Immature natural killer cell (primary cell): ENCODE measurements around the gene CDH4. TPM values are rescaled to one million over a fixed set of nuclear protein-coding genes. Genes with fewer than 3 reads are reported as not detected.

Experiments used
- DNase-seq, 3 donors: peaks; one replicate each; pipeline ENCODE4 v3.0.0; 2022; ENCODE audit warnings: mixed read lengths in 1 of 3
- H3K27ac Mint-ChIP-seq, 6 donors: one replicate each; pipeline ENCODE4 v1.8.0; 2020; ENCODE audit warnings: mixed read lengths in 6 of 6, mild to moderate bottlenecking in 5 of 6, inconsistent platforms in 4 of 6, moderate library complexity in 3 of 6
- H3K27me3 Mint-ChIP-seq, 3 donors: one replicate each; pipeline ENCODE4 v1.8.0; 2020 to 2021; ENCODE audit warnings: low read depth in 3 of 3, mild to moderate bottlenecking in 3 of 3, mixed read lengths in 3 of 3, moderate library complexity in 3 of 3, inconsistent platforms in 1 of 3
- H3K36me3 Mint-ChIP-seq, 3 donors: one replicate each; pipeline ENCODE4 v1.8.0; 2020; ENCODE audit warnings: mixed read lengths in 3 of 3, inconsistent platforms in 2 of 3, mild to moderate bottlenecking in 2 of 3
- H3K4me1 Mint-ChIP-seq, 2 donors: one replicate each; pipeline ENCODE4 v1.8.0; 2020; ENCODE audit warnings: inconsistent platforms in 2 of 2, mild to moderate bottlenecking in 2 of 2, mixed read lengths in 2 of 2, moderate library complexity in 1 of 2
- H3K4me3 Mint-ChIP-seq, 5 donors: one replicate each; pipeline ENCODE4 v1.8.0; 2020; ENCODE audit warnings: mild to moderate bottlenecking in 5 of 5, mixed read lengths in 5 of 5, inconsistent platforms in 3 of 5, moderate library complexity in 3 of 5
- H3K9me3 Mint-ChIP-seq, 6 donors: one replicate each; pipeline ENCODE4 v1.8.0; 2020; ENCODE audit warnings: mild to moderate bottlenecking in 6 of 6, mixed read lengths in 6 of 6, inconsistent platforms in 4 of 6, moderate library complexity in 3 of 6
- polyA plus RNA-seq, 3 donors: library from polyadenylated mRNA; unstranded; fragments of 300-500 nt; fragmentation: Illumina TruSeq; gene quantifications; one replicate each; pipeline ENCODE4 v1.2.3, GENCODE V29; 2021

Gene CDH4
- polyA plus RNA-seq, 3 donors from 2014 or later, result not detected

- Mint-ChIP-seq H3K4me3 (no peak overlapping the region), H3K9me3 (peaks cover 0 to 6% (median under 1%) of the 10 kb centered on the region in 6 donors), H3K27ac (no peak overlapping the region), H3K36me3 (no peaks in the 10 kb centered on the region), H3K4me1 (no peaks in the 10 kb centered on the region), H3K27me3 (peaks cover 0 to 3% (median 3%) of the 10 kb centered on the region in 3 donors)
- no peak for DNase-seq
Measured at GRCh38 chr20:61537239-61538182, 285.4 kb downstream of the CDH4 start.

DNA sequence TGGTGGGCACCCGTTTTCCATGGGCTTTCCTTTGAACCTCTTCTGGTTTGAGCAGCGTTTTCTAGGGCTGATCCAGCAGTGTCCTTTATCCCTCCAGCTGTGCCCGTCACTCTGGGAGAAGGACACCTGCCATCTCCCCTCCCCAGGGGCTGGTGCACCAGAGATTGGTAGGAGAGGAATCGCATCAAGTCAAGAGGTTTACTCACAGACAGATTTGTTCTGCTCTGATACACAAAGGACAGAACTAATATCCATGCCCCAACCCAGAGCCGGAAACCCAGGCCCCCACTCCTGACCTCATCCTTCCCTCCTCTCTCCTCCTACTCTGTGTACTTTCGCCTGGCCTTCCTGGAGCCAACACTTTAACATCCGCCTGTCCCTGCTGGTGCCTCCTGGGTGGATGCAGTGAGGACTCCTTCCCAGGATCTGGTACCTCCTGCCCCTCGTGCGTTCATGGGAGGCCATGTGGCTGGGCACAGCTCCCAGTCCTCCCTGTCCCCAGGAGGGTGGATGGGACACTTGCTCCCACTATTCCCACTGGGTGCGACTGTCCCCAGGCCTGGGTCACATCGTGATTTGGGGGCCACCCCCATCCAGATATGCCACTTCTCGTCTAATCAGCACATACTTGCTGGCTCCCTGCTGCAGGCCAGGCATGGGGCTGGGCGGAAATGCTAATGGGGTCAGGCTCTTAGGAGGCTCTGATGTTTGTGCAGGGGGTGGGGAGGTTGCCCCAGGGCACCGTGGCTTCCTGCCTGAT, 286.3 kb downstream of the CDH4 start:
- Mint-ChIP-seq H3K27ac (no peak overlapping the region), H3K4me1 (no peaks in the 10 kb centered on the region), H3K4me3 (no peak overlapping the region), H3K9me3 (peaks cover 0 to 6% (median under 1%) of the 10 kb centered on the region in 6 donors), H3K27me3 (peaks cover 0 to 3% (median 3%) of the 10 kb centered on the region in 3 donors), H3K36me3 (no peaks in the 10 kb centered on the region)
- DNase-seq, result no peak

DNA sequence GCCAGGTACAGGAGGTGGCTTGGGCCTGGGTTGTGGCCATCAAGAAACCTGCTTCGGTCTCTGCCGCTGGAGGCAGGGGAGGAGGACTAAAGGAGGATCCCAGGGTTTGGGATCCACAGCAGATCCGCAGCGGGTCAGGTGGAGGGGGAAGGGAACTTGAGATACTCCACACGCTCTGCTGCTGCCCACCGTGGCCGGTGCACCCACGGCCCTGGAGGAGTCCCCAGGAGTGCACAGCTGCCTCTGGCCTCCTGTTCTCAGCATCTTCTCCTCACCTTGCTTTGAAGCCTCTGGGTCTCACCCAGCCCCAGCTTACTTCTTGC, 286.8 kb downstream of the CDH4 start:
- Mint-ChIP-seq H3K4me1 (no peaks in the 10 kb centered on the region), H3K36me3 (no peaks in the 10 kb centered on the region)

GRCh38 chr20:61539706-61540360, 287.8 kb downstream of the CDH4 start:
- no peak overlapping the region for H3K27ac Mint-ChIP-seq
- no peak overlapping the region for H3K4me3 Mint-ChIP-seq
- peaks cover 0 to 2% (median 0%) of the 10 kb centered on the region in 6 donors for H3K9me3 Mint-ChIP-seq
- H3K36me3 Mint-ChIP-seq, result no peaks in the 10 kb centered on the region
- H3K4me1 Mint-ChIP-seq, result no peaks in the 10 kb centered on the region
- DNase-seq, result no peak
- H3K27me3 Mint-ChIP-seq, result peaks cover 0 to 3% (median 3%) of the 10 kb centered on the region in 3 donors

More for the DNA sequence above, 286.8 kb downstream of the CDH4 start:
- H3K27ac Mint-ChIP-seq, result no peak overlapping the region
- H3K4me3 Mint-ChIP-seq, result no peak overlapping the region
- no peak for DNase-seq
- H3K9me3 Mint-ChIP-seq, result peaks cover 0 to 5% (median under 1%) of the 10 kb centered on the region in 6 donors
- peaks cover 0 to 3% (median 3%) of the 10 kb centered on the region in 3 donors for H3K27me3 Mint-ChIP-seq

DNA sequence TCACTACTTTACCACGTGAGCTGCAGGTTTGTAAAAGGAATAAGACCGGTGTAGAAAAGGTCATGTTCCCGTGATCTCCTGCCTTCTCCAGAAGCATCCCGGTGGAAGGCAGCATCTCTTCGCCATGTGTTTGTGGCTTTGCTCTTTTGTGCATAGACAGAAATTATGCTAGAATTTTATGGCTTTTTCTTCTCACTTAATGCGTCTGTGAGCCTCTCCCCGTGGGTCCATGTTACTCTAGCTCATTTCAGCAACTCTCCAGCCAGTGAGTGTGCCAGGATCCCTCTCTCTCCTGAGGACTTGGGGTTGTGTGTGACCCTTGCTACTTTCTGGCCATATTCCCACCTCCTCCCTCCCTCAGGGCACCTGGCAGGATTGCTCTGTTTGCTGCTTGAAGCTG, 289.5 kb downstream of the CDH4 start:
- Mint-ChIP-seq H3K27ac (no peak overlapping the region), H3K36me3 (no peaks in the 10 kb centered on the region), H3K27me3 (peaks cover 0 to 4% (median 3%) of the 10 kb centered on the region in 3 donors), H3K4me1 (no peaks in the 10 kb centered on the region), H3K4me3 (no peak overlapping the region), H3K9me3 (peaks cover 0 to 3% (median under 1%) of the 10 kb centered on the region in 6 donors)
- DNase-seq, result no peak

DNA sequence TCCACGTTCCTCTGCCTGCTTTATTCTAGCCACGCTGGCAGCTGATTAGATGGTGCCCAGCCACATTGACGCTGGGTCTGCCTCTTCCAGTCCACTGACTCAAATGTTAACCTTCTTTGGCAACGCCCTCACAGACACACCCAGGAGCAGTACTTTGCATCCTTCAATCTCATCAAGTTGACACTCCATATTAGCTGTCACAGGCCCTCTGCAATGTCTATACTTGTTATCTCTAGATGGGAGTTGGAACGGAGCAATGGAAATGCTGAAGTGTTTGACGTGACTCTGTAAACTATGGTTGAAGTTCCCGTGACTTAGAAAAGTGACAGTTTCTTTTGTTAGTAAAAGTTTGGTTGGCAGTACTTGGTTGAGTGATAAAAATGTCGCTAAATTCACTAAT, 291.0 kb downstream of the CDH4 start:
- Mint-ChIP-seq H3K4me1 (no peaks in the 10 kb centered on the region), H3K4me3 (no peak overlapping the region)

DNA sequence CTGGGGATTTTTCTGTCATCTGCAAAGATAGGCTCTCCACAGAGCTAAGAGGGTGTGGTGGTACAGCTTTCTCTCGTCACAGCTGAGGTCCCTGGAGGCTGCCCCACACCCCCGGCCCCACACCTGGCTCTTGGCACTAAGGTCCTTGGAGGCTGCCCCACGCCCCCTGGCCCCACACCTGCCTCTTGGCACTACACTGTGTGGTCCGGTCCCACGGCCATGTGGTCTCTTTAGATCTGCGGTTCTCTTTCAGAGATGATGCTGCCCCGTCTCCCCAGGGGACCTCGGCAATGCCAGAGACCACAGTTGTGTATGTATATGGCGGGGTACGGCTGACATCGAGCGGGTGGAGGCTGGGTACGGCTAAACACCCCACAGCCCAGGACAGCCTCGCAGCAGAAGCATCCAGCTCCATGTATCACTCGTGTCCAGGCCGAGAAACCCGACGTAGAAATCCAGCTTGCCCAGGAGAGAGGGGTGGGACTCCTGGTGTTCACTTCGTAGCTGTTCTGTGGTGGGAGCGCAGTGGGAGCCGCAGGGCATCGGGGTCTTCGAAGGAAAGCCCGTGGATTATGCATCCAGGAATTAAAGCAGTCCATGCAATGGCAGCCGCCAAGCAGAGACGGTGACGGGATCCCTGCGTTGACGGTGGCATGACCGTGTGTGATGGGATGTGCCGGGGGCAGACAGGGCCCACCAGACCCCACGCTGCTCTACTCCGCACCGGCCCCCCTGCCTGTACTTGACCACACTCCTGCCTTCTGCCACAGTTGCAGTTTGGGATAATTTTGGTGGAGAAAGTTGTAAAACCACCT, 292.1 kb downstream of the CDH4 start:
- H3K27me3 Mint-ChIP-seq, result peaks cover 0 to 2% (median 0%) of the 10 kb centered on the region in 3 donors
- H3K9me3 Mint-ChIP-seq, result peaks cover 0 to 7% (median 2%) of the 10 kb centered on the region in 6 donors
- no peak for DNase-seq
- H3K27ac Mint-ChIP-seq, result no peak overlapping the region
- H3K36me3 Mint-ChIP-seq, result no peaks in the 10 kb centered on the region
- H3K4me1 Mint-ChIP-seq, result no peaks in the 10 kb centered on the region
- no peak overlapping the region for H3K4me3 Mint-ChIP-seq

More for the DNA sequence above, 291.0 kb downstream of the CDH4 start:
- Mint-ChIP-seq H3K27ac (no peak overlapping the region), H3K27me3 (peaks cover 0 to 1% (median 0%) of the 10 kb centered on the region in 3 donors), H3K36me3 (no peaks in the 10 kb centered on the region), H3K9me3 (peaks cover 0 to 2% (median under 1%) of the 10 kb centered on the region in 6 donors)
- no peak for DNase-seq

DNA sequence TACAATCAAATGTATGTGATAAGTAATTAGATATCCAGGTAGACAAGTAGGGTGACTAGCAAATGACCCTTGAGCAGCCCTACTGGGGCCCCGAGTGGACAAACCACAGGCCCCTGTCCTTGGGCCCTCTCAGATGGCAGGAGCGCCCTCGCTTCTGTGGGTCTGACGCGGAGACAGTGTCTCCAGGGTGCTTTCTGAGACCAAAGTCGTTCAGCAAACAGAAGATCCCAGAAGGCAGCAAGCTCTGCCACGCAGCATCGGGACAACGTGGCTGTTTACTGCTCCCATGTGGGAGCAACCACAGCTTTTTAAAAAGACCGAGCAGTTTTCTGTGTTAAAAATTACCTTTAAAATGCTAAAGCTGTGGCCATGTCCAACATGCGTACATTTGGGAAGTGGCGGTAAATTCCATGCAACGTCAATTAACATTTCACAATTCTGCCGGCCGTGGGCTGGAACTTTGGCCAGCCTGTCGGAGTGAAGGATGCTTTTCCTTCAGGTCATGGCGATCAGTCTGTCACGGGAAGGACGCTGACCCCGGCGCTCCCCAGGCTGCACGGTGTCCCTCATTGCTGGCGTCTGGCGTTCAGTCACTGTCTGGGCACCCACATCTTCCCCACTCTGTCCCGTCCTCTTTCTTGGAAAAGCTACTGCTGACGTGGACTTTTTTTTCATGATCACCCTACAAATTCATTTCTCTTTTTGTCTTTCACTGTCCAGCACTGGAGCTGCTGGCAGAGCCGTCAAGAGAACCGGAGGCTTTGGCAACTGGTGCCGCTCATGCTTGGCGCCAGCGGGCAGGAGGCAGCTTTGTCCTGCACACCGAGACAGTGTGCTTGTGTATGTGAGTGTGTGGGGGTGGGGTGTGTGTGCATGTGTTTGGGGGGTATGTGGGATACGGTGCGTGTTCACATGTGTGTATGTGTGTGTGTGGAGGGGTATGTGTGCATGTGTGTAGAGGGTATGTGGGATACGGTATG, 293.1 kb downstream of the CDH4 start:
- H3K4me3 Mint-ChIP-seq, result no peak overlapping the region
- H3K4me1 Mint-ChIP-seq, result no peaks in the 10 kb centered on the region
- H3K27ac Mint-ChIP-seq, result no peak overlapping the region
- peaks cover 0 to 3% (median 0%) of the 10 kb centered on the region in 3 donors for H3K27me3 Mint-ChIP-seq
- no peak for DNase-seq
- H3K9me3 Mint-ChIP-seq, result peaks cover 0 to 7% (median 2%) of the 10 kb centered on the region in 6 donors
- no peaks in the 10 kb centered on the region for H3K36me3 Mint-ChIP-seq

- Mint-ChIP-seq H3K27ac (no peak overlapping the region), H3K27me3 (peaks cover 0 to 3% (median 0%) of the 10 kb centered on the region in 3 donors), H3K9me3 (peaks cover 0 to 8% (median 3%) of the 10 kb centered on the region in 6 donors), H3K36me3 (no peaks in the 10 kb centered on the region), H3K4me3 (no peak overlapping the region), H3K4me1 (no peaks in the 10 kb centered on the region)
- DNase-seq, result no peak
Measured at GRCh38 chr20:61546641-61547040, 294.6 kb downstream of the CDH4 start.

GRCh38 chr20:61548069-61548468, 296.0 kb downstream of the CDH4 start:
- peaks cover 0 to 3% (median 0%) of the 10 kb centered on the region in 3 donors for H3K27me3 Mint-ChIP-seq
- H3K4me3 Mint-ChIP-seq, result no peak overlapping the region
- DNase-seq, result no peak
- H3K4me1 Mint-ChIP-seq, result no peaks in the 10 kb centered on the region
- H3K36me3 Mint-ChIP-seq, result no peaks in the 10 kb centered on the region
- peaks cover 0 to 8% (median 3%) of the 10 kb centered on the region in 6 donors for H3K9me3 Mint-ChIP-seq
- no peak overlapping the region for H3K27ac Mint-ChIP-seq

- peaks cover 0 to 3% (median 0%) of the 10 kb centered on the region in 3 donors for H3K27me3 Mint-ChIP-seq
- H3K36me3 Mint-ChIP-seq, result no peaks in the 10 kb centered on the region
- no peak overlapping the region for H3K27ac Mint-ChIP-seq
- no peak for DNase-seq
- H3K4me1 Mint-ChIP-seq, result no peaks in the 10 kb centered on the region
- H3K9me3 Mint-ChIP-seq, result peaks cover 0 to 8% (median 3%) of the 10 kb centered on the region in 6 donors
- H3K4me3 Mint-ChIP-seq, result no peak overlapping the region
Measured at GRCh38 chr20:61549865-61550264, 297.8 kb downstream of the CDH4 start.

- DNase-seq, result no peak
- Mint-ChIP-seq H3K36me3 (no peaks in the 10 kb centered on the region), H3K27me3 (peaks cover 0 to 2% (median 2%) of the 10 kb centered on the region in 3 donors), H3K9me3 (peaks cover 0 to 10% (median 2%) of the 10 kb centered on the region in 6 donors), H3K4me3 (no peak overlapping the region), H3K27ac (no peak overlapping the region), H3K4me1 (no peaks in the 10 kb centered on the region)
Measured at GRCh38 chr20:61551401-61551800, 299.3 kb downstream of the CDH4 start.
